Keratinocyte (primary cell): Measurements from ENCODE around the gene C10orf95.

Experiments used
- EZH2 ChIP-seq: IDR thresholded peaks from one replicate; pipeline ENCODE4 v1.6.1; 2012; ENCODE audit warnings: inconsistent platforms, mild to moderate bottlenecking, low read length, moderate library complexity
- TF ChIP-seq, protein P1 (sequence below), 3 experiments: IDR thresholded peaks in 1 of 3; conservative IDR thresholded peaks in 1 of 3; optimal IDR thresholded peaks in 1 of 3; 2 replicates in 2 of 3; 3 replicates in 1 of 3; pipeline versions ENCODE3 to v1.5.1; 2011; ENCODE audit warnings: low read length in 3 of 3, mild to moderate bottlenecking in 3 of 3, moderate library complexity in 2 of 3, control low read depth in 1 of 3, inconsistent platforms in 1 of 3; ENCODE audit not compliant: insufficient read depth in 2 of 3; ENCODE audit errors: extremely low read depth in 1 of 3

DNA sequence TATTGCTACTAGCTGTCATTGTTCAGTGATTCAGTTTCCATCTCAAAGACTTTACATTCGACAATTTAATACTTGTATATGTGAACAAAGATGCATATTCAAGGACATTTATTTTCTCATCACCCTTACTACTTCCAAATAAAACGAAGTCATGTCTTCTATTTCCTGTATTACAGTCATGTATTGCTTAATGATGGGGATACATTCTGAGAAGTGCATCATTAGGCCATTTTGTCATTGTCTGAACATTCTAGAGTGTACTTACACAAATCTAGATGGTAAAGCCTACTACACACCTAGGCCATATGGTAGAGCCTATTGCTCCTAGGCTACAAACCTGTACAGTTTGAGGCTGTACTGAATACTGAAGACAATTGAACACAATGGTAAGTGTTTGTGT, 6.5 kb downstream of the C10orf95 start:
- TF ChIP-seq, protein P1, sequence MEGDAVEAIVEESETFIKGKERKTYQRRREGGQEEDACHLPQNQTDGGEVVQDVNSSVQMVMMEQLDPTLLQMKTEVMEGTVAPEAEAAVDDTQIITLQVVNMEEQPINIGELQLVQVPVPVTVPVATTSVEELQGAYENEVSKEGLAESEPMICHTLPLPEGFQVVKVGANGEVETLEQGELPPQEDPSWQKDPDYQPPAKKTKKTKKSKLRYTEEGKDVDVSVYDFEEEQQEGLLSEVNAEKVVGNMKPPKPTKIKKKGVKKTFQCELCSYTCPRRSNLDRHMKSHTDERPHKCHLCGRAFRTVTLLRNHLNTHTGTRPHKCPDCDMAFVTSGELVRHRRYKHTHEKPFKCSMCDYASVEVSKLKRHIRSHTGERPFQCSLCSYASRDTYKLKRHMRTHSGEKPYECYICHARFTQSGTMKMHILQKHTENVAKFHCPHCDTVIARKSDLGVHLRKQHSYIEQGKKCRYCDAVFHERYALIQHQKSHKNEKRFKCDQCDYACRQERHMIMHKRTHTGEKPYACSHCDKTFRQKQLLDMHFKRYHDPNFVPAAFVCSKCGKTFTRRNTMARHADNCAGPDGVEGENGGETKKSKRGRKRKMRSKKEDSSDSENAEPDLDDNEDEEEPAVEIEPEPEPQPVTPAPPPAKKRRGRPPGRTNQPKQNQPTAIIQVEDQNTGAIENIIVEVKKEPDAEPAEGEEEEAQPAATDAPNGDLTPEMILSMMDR (optimal IDR thresholded peaks at IDR 0.05 in 1 of 3, IDR thresholded peaks at IDR 0.05 in 1 of 3, conservative IDR thresholded peaks at IDR 0.05 in 1 of 3; ENCODE audit: extremely low read depth in 1 of 3, insufficient read depth in 2 of 3, low read length in 3 of 3) = no peak
- no peak for TF ChIP-seq EZH2
